Right lobe of liver (tissue), 4 donors: ENCODE measurements around the gene MROH7.

Experiments used
- CTCF ChIP-seq, 4 donors: fragments of 200-600 bp in 3 of 4; fragments of 450-650 bp in 1 of 4; IDR thresholded peaks; one replicate each; pipeline versions ENCODE4 v1.5.1 to v1.8.0; 2016 to 2022; ENCODE audit warnings: antibody characterized with exemption in 4 of 4, mild to moderate bottlenecking in 2 of 4
- POLR2A ChIP-seq: fragments of 450-650 bp; IDR thresholded peaks from one replicate; pipeline ENCODE4 v1.6.1; 2017; ENCODE audit warnings: antibody characterized with exemption, mild to moderate bottlenecking
- donor health status: DM: no; HTN: no; CAD: no.
- donor health status: DM: no; HTN: no; CAD: no.
- donor health status: DM: no; HTN: yes; CAD: no.

GRCh38 chr1:54701996-54702395, 60.4 kb downstream of the MROH7 start:
- no peak for TF ChIP-seq CTCF (IDR thresholded peaks at IDR 0.05)
- no peak for TF ChIP-seq POLR2A
